BLaER1 treated with 17β-estradiol and CSF1 and Interleukin-3, amounts not matched to agents 10 nM and 100 nM (cell line): ENCODE data around the gene AKAP12.

Experiments
- H3K27ac ChIP-seq, 11 experiments: shearing (Covaris generic); formaldehyde crosslinking; 2 replicates each; pipeline ENCODE4 v1.8.1; 2022
- H3K27me3 ChIP-seq, 11 experiments: shearing (Covaris generic); formaldehyde crosslinking; 2 replicates each; pipeline ENCODE4 v1.8.1; 2022
- H3K36me3 ChIP-seq, 11 experiments: shearing (Covaris generic); formaldehyde crosslinking; 2 replicates each; pipeline ENCODE4 v1.8.1; 2022
- H3K4me1 ChIP-seq, 10 experiments: shearing (Covaris generic); formaldehyde crosslinking; 2 replicates each; pipeline ENCODE4 v1.8.1; 2022
- H3K4me2 ChIP-seq, 11 experiments: shearing (Covaris generic); formaldehyde crosslinking; 2 replicates each; pipeline ENCODE4 v1.8.1; 2022
- H3K4me3 ChIP-seq, 10 experiments: shearing (Covaris generic); formaldehyde crosslinking; 2 replicates each; pipeline ENCODE4 v1.8.1; 2022
- H3K9ac ChIP-seq, 11 experiments: shearing (Covaris generic); formaldehyde crosslinking; 2 replicates each; pipeline ENCODE4 v1.8.1; 2022
- H3K9me3 ChIP-seq, 11 experiments: shearing (Covaris generic); formaldehyde crosslinking; replicated peaks in 1 of 11; 2 replicates each; pipeline ENCODE4 v1.8.1; 2022
- H4K20me1 ChIP-seq, 11 experiments: shearing (Covaris generic); formaldehyde crosslinking; 2 replicates each; pipeline ENCODE4 v1.8.1; 2022
- Cebpa-rat ChIP-seq, 11 experiments: shearing (Covaris generic); IDR thresholded peaks; 2 replicates each; pipeline ENCODE4 v1.8.1; 2022

AKAP12 gene

GRCh38 chr6:151400473-151400872 is 160.7 kb downstream of the AKAP12 start:
- H3K27ac ChIP-seq = peak overlapping the region in 2 of 11 experiments; percentile 6 to 16; a peak in 2 of 22 replicates
- no peak overlapping the region for H3K4me3 ChIP-seq
- no peaks in the 10 kb centered on the region for H3K9me3 ChIP-seq
- peaks cover 82 to 100% (median 100%) of the 10 kb centered on the region in 11 experiments for H4K20me1 ChIP-seq
- H3K9ac ChIP-seq = no peak overlapping the region
- peak overlapping the region in 6 of 11 experiments; percentile 10 to 55 (median 41); a peak in 7 of 22 replicates for H3K4me2 ChIP-seq
- TF ChIP-seq Cebpa-rat (IDR thresholded peaks at IDR 0.05) = no peak
- H3K27me3 ChIP-seq = no peaks in the 10 kb centered on the region
- H3K4me1 ChIP-seq = peaks cover 6 to 55% (median 19%) of the 10 kb centered on the region in 10 experiments; a peak in 15 of 20 replicates
- H3K36me3 ChIP-seq = peaks cover 58 to 94% (median 84%) of the 10 kb centered on the region in 11 experiments

GRCh38 chr6:151402228-151402627 is 162.5 kb downstream of the AKAP12 start:
- H3K36me3 ChIP-seq = peaks cover 69 to 97% (median 85%) of the 10 kb centered on the region in 11 experiments
- H3K4me3 ChIP-seq = no peak overlapping the region
- H3K4me1 ChIP-seq = peaks cover 0 to 37% (median 10%) of the 10 kb centered on the region in 10 experiments; a peak in 11 of 20 replicates
- H3K4me2 ChIP-seq = no peak overlapping the region
- no peak for TF ChIP-seq Cebpa-rat (IDR thresholded peaks at IDR 0.05)
- H3K27ac ChIP-seq = no peak overlapping the region
- H3K27me3 ChIP-seq = no peaks in the 10 kb centered on the region
- H3K9ac ChIP-seq = no peak overlapping the region
- peaks cover 69 to 100% (median 99%) of the 10 kb centered on the region in 11 experiments for H4K20me1 ChIP-seq
- no peaks in the 10 kb centered on the region for H3K9me3 ChIP-seq

GRCh38 chr6:151403919-151404308 is 164.1 kb downstream of the AKAP12 start:
- peaks cover 69 to 97% (median 85%) of the 10 kb centered on the region in 11 experiments for H3K36me3 ChIP-seq
- H3K27me3 ChIP-seq = no peaks in the 10 kb centered on the region
- no peak overlapping the region for H3K27ac ChIP-seq
- H3K4me2 ChIP-seq = no peak overlapping the region
- no peaks in the 10 kb centered on the region for H3K9me3 ChIP-seq
- H3K4me1 ChIP-seq = peaks cover 0 to 31% (median 10%) of the 10 kb centered on the region in 10 experiments; a peak in 11 of 20 replicates
- no peak overlapping the region for H3K4me3 ChIP-seq
- peaks cover 52 to 98% (median 88%) of the 10 kb centered on the region in 11 experiments for H4K20me1 ChIP-seq
- H3K9ac ChIP-seq = no peak overlapping the region
- TF ChIP-seq Cebpa-rat (IDR thresholded peaks at IDR 0.05) = no peak
